ENCODE data around the gene FAM180A. TPM values are rescaled to one million over a fixed set of nuclear protein-coding genes. Genes with fewer than 3 reads are reported as not detected.

FAM180A gene
- total and polyA plus RNA-seq, 9 of the 15 experiments (the other 6 are each of a cell fraction or from before 2014, with no cell fraction given): not detected

DNA sequence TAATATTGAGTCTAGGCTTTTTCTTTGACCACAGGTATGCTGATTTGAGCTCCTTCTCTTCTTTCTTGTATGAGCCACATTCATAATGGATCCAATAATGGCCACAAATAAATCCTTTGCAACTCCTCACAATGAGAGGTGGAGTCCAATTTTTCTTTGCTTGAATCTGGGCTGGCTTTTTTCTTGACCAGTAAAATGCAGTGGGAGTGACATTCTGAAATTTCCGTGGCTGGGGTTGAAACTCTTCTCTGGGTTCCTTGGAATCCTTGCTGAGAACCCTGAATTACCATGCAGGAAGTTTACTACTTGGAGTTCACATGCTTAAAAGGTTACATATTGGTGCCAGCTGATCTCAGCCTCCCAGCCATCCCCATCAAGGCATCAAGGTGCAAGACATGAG is 22.4 kb upstream of the FAM180A start (continued):
- TF ChIP-seq, protein P1, sequence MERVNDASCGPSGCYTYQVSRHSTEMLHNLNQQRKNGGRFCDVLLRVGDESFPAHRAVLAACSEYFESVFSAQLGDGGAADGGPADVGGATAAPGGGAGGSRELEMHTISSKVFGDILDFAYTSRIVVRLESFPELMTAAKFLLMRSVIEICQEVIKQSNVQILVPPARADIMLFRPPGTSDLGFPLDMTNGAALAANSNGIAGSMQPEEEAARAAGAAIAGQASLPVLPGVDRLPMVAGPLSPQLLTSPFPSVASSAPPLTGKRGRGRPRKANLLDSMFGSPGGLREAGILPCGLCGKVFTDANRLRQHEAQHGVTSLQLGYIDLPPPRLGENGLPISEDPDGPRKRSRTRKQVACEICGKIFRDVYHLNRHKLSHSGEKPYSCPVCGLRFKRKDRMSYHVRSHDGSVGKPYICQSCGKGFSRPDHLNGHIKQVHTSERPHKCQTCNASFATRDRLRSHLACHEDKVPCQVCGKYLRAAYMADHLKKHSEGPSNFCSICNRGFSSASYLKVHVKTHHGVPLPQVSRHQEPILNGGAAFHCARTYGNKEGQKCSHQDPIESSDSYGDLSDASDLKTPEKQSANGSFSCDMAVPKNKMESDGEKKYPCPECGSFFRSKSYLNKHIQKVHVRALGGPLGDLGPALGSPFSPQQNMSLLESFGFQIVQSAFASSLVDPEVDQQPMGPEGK (CRISPR knock-in tag; IDR thresholded peaks at IDR 0.05; ENCODE audit: borderline replicate concordance): no peak
- TF ChIP-seq, protein P2, sequence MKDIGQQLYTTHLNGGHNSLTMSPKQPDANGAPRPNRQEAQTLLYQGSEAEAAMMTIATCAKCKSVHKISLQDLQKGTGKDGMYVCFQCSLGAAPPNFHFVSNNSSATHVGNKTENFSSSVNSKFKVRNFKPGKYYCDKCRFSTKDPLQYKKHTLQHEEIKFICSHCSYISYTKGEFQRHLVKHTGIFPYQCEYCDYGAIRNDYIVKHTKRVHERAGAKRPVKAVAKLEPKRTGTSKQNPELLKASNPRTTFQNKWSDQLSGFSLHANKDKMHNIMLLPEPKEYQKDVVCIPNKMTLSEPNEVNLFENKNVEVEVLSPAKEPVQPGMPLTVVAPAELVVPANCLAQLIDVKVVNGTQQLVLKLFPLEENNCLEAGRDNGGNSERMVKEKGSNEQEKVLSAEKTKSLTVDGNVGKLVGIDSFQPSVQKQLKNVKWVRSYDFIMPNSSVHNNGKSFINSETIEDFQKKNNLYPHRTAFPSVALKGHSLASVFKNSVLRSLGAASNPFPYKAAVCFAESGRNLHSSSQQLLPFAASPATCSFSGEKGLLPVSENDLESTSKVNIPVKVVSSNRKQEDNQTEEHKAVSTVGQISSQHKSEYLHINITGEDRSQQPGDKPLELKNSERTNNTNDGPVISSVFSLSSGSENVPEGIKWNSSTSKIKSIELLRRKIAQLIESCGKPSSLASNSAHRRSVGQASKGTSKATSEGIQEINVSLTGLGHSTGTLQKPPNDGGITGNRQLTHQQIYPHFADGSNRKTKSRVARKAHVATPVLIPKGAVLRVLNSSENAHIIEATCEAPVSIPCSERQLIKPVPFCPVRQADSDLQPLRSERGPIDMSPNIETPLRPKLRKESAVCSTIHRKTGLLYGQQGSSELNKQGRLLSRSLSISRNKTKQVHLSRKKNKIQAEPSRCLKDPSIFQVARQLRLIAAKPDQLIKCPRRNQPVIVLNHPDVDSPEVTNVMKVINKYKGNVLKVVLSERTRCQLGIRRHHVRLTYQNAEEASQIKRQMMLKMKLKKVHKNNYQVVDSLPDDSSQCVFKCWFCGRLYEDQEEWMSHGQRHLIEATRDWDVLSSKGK (CRISPR knock-in tag; IDR thresholded peaks at IDR 0.05): no peak
- TF ChIP-seq, protein P3, sequence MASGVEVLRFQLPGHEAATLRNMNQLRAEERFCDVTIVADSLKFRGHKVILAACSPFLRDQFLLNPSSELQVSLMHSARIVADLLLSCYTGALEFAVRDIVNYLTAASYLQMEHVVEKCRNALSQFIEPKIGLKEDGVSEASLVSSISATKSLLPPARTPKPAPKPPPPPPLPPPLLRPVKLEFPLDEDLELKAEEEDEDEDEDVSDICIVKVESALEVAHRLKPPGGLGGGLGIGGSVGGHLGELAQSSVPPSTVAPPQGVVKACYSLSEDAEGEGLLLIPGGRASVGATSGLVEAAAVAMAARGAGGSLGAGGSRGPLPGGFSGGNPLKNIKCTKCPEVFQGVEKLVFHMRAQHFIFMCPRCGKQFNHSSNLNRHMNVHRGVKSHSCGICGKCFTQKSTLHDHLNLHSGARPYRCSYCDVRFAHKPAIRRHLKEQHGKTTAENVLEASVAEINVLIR (CRISPR knock-in tag; IDR thresholded peaks at IDR 0.05): no peak
- TF ChIP-seq MEF2A (IDR thresholded peaks at IDR 0.05; ENCODE audit: control insufficient read depth, low read depth, low read length): no peak

Measured in K562 (cell line).